HEK293 (cell line): ENCODE data around the gene HEMK1.

Experiments used
- CTCF ChIA-PET: fragments of 350-600 bp; formaldehyde crosslinking; extraction: SDS; loops from one replicate; lab custom pipeline; 2021; ENCODE audit warnings: antibody characterized with exemption; lab: Yijun Ruan, JAX
- POLR2A ChIA-PET: fragments of 300-600 bp; formaldehyde crosslinking; extraction: SDS; loops from one replicate; lab custom pipeline; 2020; ENCODE audit warnings: antibody characterized with exemption, inconsistent platforms; lab: Yijun Ruan, JAX
- H3K27ac ChIP-seq: fragments of 200-500 bp; sonication (Bioruptor generic); 2 replicates; pipeline ENCODE4 v1.5.1; 2014; ENCODE audit warnings: low read depth, low read length, control low read depth, inconsistent platforms; ENCODE audit errors: extremely low read depth
- H3K36me3 ChIP-seq, 2 experiments: fragments of 200-500 bp in 1 of 2; sonication (Bioruptor generic) in 1 of 2; 1 replicate in 1 of 2; 2 replicates in 1 of 2; pipeline ENCODE4 v1.5.1; 2014 to 2017; ENCODE audit warnings: inconsistent platforms in 2 of 2, low read length in 2 of 2; ENCODE audit not compliant: control insufficient read depth in 2 of 2, insufficient read depth in 1 of 2
- H3K4me1 ChIP-seq: fragments of 200-500 bp; sonication (Bioruptor generic); 2 replicates; pipeline ENCODE4 v1.5.1; 2014; ENCODE audit warnings: mild to moderate bottlenecking, low read length, inconsistent platforms; ENCODE audit not compliant: control insufficient read depth, insufficient read depth
- H3K4me3 ChIP-seq: 2 replicates; pipeline ENCODE4 v1.5.1; 2011; ENCODE audit warnings: low read depth, mild to moderate bottlenecking, control low read depth, low read length, moderate library complexity
- H3K9me3 ChIP-seq: fragments of 200-500 bp; sonication (Bioruptor generic); 2 replicates; pipeline ENCODE4 v1.5.1; 2014; ENCODE audit warnings: low read depth, low read length, inconsistent platforms; ENCODE audit not compliant: control insufficient read depth, insufficient read depth
- BCL11B ChIP-seq: fragments of 450-650 bp; formaldehyde crosslinking; IDR thresholded peaks from 2 replicates; pipeline ENCODE4 v1.5.1; 2016; ENCODE audit warnings: low read depth, missing biosample characterization, missing genetic modification characterization
- EGR2 ChIP-seq: fragments of 450-650 bp; formaldehyde crosslinking; IDR thresholded peaks from 2 replicates; pipeline ENCODE4 v1.5.1; 2016; ENCODE audit warnings: low read depth, missing biosample characterization, missing genetic modification characterization
- FEZF1 ChIP-seq: fragments of 450-650 bp; formaldehyde crosslinking; IDR thresholded peaks from 2 replicates; pipeline ENCODE4 v1.5.1; 2016; ENCODE audit warnings: missing biosample characterization, missing genetic modification characterization
- GLI2 ChIP-seq: fragments of 450-650 bp; formaldehyde crosslinking; IDR thresholded peaks from 2 replicates; pipeline ENCODE4; 2017; ENCODE audit warnings: missing biosample characterization, missing genetic modification characterization, low read depth, borderline replicate concordance
- PRDM2 ChIP-seq: fragments of 450-650 bp; formaldehyde crosslinking; IDR thresholded peaks from 2 replicates; pipeline ENCODE4 v1.5.1; 2016; ENCODE audit warnings: missing biosample characterization, missing genetic modification characterization, borderline replicate concordance
- SP7 ChIP-seq: fragments of 450-650 bp; formaldehyde crosslinking; IDR thresholded peaks from 2 replicates; pipeline ENCODE4 v1.5.1; 2016; ENCODE audit warnings: missing biosample characterization, missing genetic modification characterization
- ZBTB17 ChIP-seq: fragments of 450-650 bp; formaldehyde crosslinking; IDR thresholded peaks from 2 replicates; pipeline ENCODE4 v1.5.1; 2016; ENCODE audit warnings: missing biosample characterization, missing genetic modification characterization
- ZNF114 ChIP-seq: fragments of 450-650 bp; formaldehyde crosslinking; IDR thresholded peaks from 2 replicates; pipeline ENCODE4 v1.5.0; 2017; ENCODE audit warnings: missing biosample characterization, missing genetic modification characterization
- ZNF146 ChIP-seq: fragments of 450-650 bp; formaldehyde crosslinking; IDR thresholded peaks from 2 replicates; pipeline ENCODE4 v1.5.1; 2016; ENCODE audit warnings: missing biosample characterization, missing genetic modification characterization
- ZNF175 ChIP-seq: fragments of 450-650 bp; formaldehyde crosslinking; IDR thresholded peaks from 2 replicates; pipeline ENCODE4 v1.5.1; 2016; ENCODE audit warnings: missing biosample characterization, missing genetic modification characterization
- ZNF19 ChIP-seq: fragments of 450-650 bp; formaldehyde crosslinking; IDR thresholded peaks from 2 replicates; pipeline ENCODE4; 2016; ENCODE audit warnings: missing biosample characterization, missing genetic modification characterization, low read depth
- ZNF214 ChIP-seq: fragments of 450-650 bp; formaldehyde crosslinking; IDR thresholded peaks from 2 replicates; pipeline ENCODE4 v1.5.1; 2017; ENCODE audit warnings: missing biosample characterization, mild to moderate bottlenecking, missing genetic modification characterization, borderline replicate concordance
- ZNF221 ChIP-seq: fragments of 450-650 bp; formaldehyde crosslinking; IDR thresholded peaks from 2 replicates; pipeline ENCODE4 v1.5.1; 2017; ENCODE audit warnings: missing biosample characterization, missing genetic modification characterization, borderline replicate concordance
- ZNF239 ChIP-seq: fragments of 450-650 bp; formaldehyde crosslinking; IDR thresholded peaks from 2 replicates; pipeline ENCODE4 v1.5.1; 2016; ENCODE audit warnings: missing biosample characterization, missing genetic modification characterization
- ZNF24 ChIP-seq: fragments of 450-650 bp; formaldehyde crosslinking; IDR thresholded peaks from 2 replicates; pipeline ENCODE4 v1.5.1; 2016; ENCODE audit warnings: missing biosample characterization, missing genetic modification characterization
- ZNF350 ChIP-seq: fragments of 450-650 bp; formaldehyde crosslinking; IDR thresholded peaks from 2 replicates; pipeline ENCODE4 v1.5.0; 2017; ENCODE audit warnings: missing biosample characterization, mild to moderate bottlenecking, missing genetic modification characterization
- ZNF362 ChIP-seq: fragments of 450-650 bp; formaldehyde crosslinking; IDR thresholded peaks from 2 replicates; pipeline ENCODE4 v1.5.1; 2016; ENCODE audit warnings: missing biosample characterization, missing genetic modification characterization
- ZNF473 ChIP-seq: fragments of 450-650 bp; formaldehyde crosslinking; IDR thresholded peaks from 2 replicates; pipeline ENCODE4 v1.5.1; 2017; ENCODE audit warnings: missing biosample characterization, missing genetic modification characterization
- ZNF529 ChIP-seq: fragments of 450-650 bp; formaldehyde crosslinking; IDR thresholded peaks from 2 replicates; pipeline ENCODE4 v1.5.1; 2017; ENCODE audit warnings: missing genetic modification characterization, missing biosample characterization; ENCODE audit not compliant: insufficient replicate concordance
- ZNF549 ChIP-seq: fragments of 450-650 bp; IDR thresholded peaks from 2 replicates; pipeline ENCODE4 v1.5.1; 2018; ENCODE audit warnings: missing biosample characterization, missing genetic modification characterization, mild to moderate bottlenecking, inconsistent platforms, moderate library complexity
- ZNF558 ChIP-seq: fragments of 450-650 bp; formaldehyde crosslinking; IDR thresholded peaks from 2 replicates; pipeline ENCODE4 v1.5.1; 2016; ENCODE audit warnings: missing biosample characterization, missing genetic modification characterization
- ZNF585B ChIP-seq: fragments of 450-650 bp; formaldehyde crosslinking; IDR thresholded peaks from 2 replicates; pipeline ENCODE4 v1.5.1; 2016; ENCODE audit warnings: missing biosample characterization, missing genetic modification characterization
- ZNF626 ChIP-seq: fragments of 450-650 bp; sonication (Bioruptor Pico); formaldehyde crosslinking; IDR thresholded peaks from 2 replicates; pipeline ENCODE4 v1.5.1; 2018; ENCODE audit warnings: missing biosample characterization, missing genetic modification characterization, inconsistent platforms
- ZNF645 ChIP-seq: fragments of 450-650 bp; formaldehyde crosslinking; IDR thresholded peaks from 2 replicates; pipeline ENCODE4; 2016; ENCODE audit warnings: missing biosample characterization, missing genetic modification characterization
- ZSCAN16 ChIP-seq: fragments of 450-650 bp; formaldehyde crosslinking; IDR thresholded peaks from 2 replicates; pipeline ENCODE4 v1.5.1; 2016; ENCODE audit warnings: missing biosample characterization, missing genetic modification characterization
- TF ChIP-seq, protein P1 (sequence below): fragments of 450-650 bp; formaldehyde crosslinking; IDR thresholded peaks from 2 replicates; pipeline ENCODE4 v1.5.0; 2017; ENCODE audit warnings: missing biosample characterization, missing genetic modification characterization, borderline replicate concordance

Gene HEMK1

DNA sequence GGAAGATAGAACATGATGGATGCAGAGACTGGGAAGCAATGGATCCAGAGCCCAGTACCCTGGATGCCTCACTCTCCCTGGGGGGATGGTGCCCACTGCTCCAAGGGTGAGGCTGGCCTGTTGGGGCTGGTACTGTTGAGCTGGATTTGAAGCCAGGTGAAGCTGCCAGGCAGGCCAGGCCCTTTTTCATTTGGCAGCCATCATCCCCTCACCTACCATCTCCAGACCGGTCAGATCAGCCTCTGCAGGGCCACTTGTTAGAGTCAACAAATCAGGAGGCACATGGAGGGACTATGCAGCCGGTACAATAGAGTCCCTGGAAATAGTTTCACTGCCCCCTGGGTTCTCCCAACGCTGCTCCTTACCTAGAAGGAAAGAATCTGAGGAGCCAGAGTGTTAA is 53.6 kb downstream of the HEMK1 start:
- CTCF ChIA-PET = interaction anchor here (1.2 to 1.8 kb wide), 2 partner anchors 30 to 53 kb away, joined by 5 to 6 read pairs; no protein-coding TSS in a partner anchor
- no peak overlapping the region for H3K27ac ChIP-seq

GRCh38 chr3:50623840-50624474 is 54.6 kb downstream of the HEMK1 start:
- peaks cover 0 to 34% of the 10 kb centered on the region in 2 experiments; a peak in 1 of 3 replicates for H3K36me3 ChIP-seq
- H3K27ac ChIP-seq = no peak overlapping the region
- no peak overlapping the region for H3K4me3 ChIP-seq
- ChIA-PET POLR2A (no interaction called here), CTCF (interaction anchor here (1.2 to 1.8 kb wide), 3 partner anchors 29 to 52 kb away, joined by 5 to 7 read pairs (median 6); no protein-coding TSS in a partner anchor)
- H3K9me3 ChIP-seq = no peaks in the 10 kb centered on the region
- no peaks in the 10 kb centered on the region for H3K4me1 ChIP-seq
- TF ChIP-seq ZNF221 (tag by site-specific recombination) = no peak
- no peak for TF ChIP-seq ZNF473
- TF ChIP-seq ZNF645 (tag by site-specific recombination) = no peak
- no peak for TF ChIP-seq EGR2 (tag by site-specific recombination)
- no peak for TF ChIP-seq ZNF214 (tag by site-specific recombination)
- no peak for TF ChIP-seq ZNF585B (tag by site-specific recombination)
- no peak for TF ChIP-seq ZNF529 (tag by site-specific recombination)
- no peak for TF ChIP-seq ZNF362 (tag by site-specific recombination)
- no peak for TF ChIP-seq ZNF558

More for the DNA sequence above, 53.6 kb downstream of the HEMK1 start:
- POLR2A ChIA-PET = no interaction called here
- TF ChIP-seq ZNF24 (tag by site-specific recombination) (no peak), ZNF175 (tag by site-specific recombination) (no peak), ZNF146 (tag by site-specific recombination) (no peak), ZNF549 (tag by site-specific recombination) (no peak), ZSCAN16 (tag by site-specific recombination) (no peak), PRDM2 (no peak), ZNF626 (no peak), BCL11B (no peak), GLI2 (tag by site-specific recombination) (no peak), SP7 (tag by site-specific recombination) (no peak), ZBTB17 (tag by site-specific recombination) (no peak), ZNF239 (tag by site-specific recombination) (no peak), ZNF350 (no peak), ZNF19 (tag by site-specific recombination) (no peak), FEZF1 (no peak), ZNF114 (tag by site-specific recombination) (no peak)
- TF ChIP-seq, protein P1, sequence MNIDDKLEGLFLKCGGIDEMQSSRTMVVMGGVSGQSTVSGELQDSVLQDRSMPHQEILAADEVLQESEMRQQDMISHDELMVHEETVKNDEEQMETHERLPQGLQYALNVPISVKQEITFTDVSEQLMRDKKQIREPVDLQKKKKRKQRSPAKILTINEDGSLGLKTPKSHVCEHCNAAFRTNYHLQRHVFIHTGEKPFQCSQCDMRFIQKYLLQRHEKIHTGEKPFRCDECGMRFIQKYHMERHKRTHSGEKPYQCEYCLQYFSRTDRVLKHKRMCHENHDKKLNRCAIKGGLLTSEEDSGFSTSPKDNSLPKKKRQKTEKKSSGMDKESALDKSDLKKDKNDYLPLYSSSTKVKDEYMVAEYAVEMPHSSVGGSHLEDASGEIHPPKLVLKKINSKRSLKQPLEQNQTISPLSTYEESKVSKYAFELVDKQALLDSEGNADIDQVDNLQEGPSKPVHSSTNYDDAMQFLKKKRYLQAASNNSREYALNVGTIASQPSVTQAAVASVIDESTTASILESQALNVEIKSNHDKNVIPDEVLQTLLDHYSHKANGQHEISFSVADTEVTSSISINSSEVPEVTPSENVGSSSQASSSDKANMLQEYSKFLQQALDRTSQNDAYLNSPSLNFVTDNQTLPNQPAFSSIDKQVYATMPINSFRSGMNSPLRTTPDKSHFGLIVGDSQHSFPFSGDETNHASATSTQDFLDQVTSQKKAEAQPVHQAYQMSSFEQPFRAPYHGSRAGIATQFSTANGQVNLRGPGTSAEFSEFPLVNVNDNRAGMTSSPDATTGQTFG (tag by site-specific recombination) = no peak
- TF ChIP-seq, all 188 proteins: peak for 0
- Histone ChIP-seq H3K36me3 (peaks cover 0 to 34% of the 10 kb centered on the region in 2 experiments; a peak in 1 of 3 replicates), H3K4me1 (no peaks in the 10 kb centered on the region), H3K9me3 (no peaks in the 10 kb centered on the region), H3K4me3 (no peak overlapping the region)
